SK-N-MC (cell line): ENCODE measurements around the gene DNAH1.

Experiments used
- EZH2 ChIP-seq: fragments of 200-600 bp; sonication (generic); IDR thresholded peaks from one replicate; pipeline ENCODE4 v1.6.1; 2017; ENCODE audit warnings: antibody characterized with exemption
- FOXP2 ChIP-seq: optimal IDR thresholded peaks from 2 replicates; pipeline ENCODE3; 2011; ENCODE audit warnings: mild to moderate bottlenecking, moderate library complexity; ENCODE audit not compliant: insufficient read depth; ENCODE audit errors: extremely low read length, control extremely low read depth
- POLR2AphosphoS5 ChIP-seq: IDR thresholded peaks from 2 replicates; pipeline ENCODE4 v1.6.1; 2012; ENCODE audit warnings: mild to moderate bottlenecking, low read depth, low read length, borderline replicate concordance

DNA sequence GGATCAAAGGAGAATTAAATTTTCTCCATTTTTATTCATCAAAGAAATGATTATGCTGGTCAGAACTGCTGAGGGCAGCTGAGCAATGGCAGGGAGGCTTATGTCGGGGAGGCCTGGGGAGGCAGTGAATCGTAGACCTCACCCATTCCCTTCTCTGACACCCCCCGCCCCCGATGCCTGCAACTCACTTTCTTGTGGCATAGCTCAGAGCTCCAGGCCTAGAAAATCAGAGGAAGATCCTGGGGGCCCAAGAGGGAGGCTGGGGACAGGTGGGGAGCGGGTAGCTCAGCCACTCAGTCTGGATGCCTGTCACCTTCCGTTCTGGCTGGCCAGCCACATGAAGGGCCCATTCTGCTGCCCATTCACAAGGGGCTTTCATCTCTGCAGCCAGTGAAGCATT, 1.1 kb upstream of the DNAH1 start:
- TF ChIP-seq POLR2AphosphoS5 (no peak), EZH2 (no peak), FOXP2 (no peak)
